KOPT-K1 (cell line): ENCODE data around the gene ACER1.

Source experiments
- H3K27ac ChIP-seq: fragments of 200-600 bp; sonication (generic); 2 replicates; pipeline ENCODE4 v1.5.1; 2016; ENCODE audit warnings: antibody characterized with exemption, mild to moderate bottlenecking, low read depth, low read length; ENCODE audit not compliant: poor library complexity, severe bottlenecking
- H3K36me3 ChIP-seq: fragments of 200-600 bp; sonication (generic); 2 replicates; pipeline ENCODE4 v1.5.1; 2017; ENCODE audit warnings: antibody characterized with exemption, mild to moderate bottlenecking, low read length, moderate library complexity; ENCODE audit not compliant: insufficient read depth
- H3K9me3 ChIP-seq: fragments of 200-600 bp; sonication (generic); 2 replicates; pipeline ENCODE4 v1.5.1; 2017; ENCODE audit warnings: antibody characterized with exemption, low read length, mild to moderate bottlenecking; ENCODE audit not compliant: insufficient read depth, poor library complexity, severe bottlenecking

Gene ACER1

DNA sequence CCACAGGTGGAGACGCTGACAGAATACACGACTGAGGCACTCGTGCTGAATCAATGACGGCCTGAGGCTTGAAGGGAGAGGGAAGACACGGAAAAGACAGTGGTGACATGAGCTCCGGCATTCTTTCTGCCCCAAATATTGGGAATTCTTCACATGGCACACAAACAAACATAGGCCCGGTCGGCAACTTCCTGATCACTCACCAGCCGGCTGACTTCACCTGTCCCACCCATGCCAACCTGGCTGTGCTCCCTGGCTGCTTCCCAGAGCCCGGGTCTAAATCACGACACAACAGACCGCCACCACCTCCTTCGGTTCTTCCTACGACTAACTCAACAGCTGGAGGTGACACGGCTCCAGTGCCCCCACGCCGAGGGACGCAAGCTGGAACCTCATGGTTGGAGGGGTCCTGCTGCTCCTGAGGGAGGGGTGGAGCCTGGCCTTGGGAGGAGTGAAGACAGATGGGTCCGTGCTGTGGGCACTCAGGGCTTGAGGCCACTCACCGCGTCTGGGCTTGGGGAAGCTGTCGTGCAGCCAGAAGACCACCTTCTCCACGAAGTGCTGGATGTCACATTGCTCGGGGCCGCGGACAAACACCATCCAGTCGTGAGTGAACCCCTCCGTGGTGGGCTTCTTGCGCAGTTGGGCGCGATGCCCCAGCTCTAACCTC lies 63.2 kb downstream of the ACER1 start:
- Histone ChIP-seq H3K9me3 (no peaks in the 10 kb centered on the region), H3K27ac (no peak overlapping the region), H3K36me3 (peaks cover 68% of the 10 kb centered on the region)

DNA sequence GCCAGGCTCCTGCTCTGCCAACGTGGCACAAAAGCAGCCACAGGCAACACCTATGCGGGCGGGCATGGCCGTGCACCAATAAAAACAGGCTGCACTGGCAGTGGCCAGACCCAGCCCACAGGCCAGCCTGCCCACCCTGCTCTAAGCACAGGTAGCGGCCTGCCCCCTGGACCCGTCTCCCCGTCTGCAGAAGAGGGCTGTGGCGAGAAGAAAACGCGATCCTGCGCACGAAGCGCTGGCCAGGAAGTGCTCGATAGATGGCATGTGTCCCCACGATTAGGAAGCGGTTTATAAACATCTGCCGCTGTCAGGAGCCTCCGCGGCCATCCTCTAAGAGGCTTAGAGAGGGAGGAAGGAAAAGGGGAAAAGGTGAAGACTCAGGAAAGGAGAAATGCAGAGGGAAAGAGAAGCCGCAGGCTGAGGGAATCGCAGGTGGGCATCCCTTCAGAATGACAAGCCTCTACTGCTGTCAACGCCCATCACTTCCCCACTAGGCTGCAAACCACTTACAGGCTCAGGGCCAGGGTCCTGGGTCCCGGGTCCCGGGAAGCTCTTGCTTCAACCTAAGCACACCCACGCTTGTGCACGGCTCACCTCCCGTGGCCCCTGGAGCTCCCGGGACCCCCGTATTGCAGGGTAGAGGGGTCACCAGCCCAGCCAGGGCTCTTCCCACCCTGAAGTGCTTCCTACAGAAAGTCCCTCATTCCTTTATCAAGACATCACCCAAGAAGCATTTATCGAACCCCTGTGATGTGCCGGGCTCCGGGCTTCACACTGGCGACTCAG lies 64.1 kb downstream of the ACER1 start:
- no peak overlapping the region for H3K27ac ChIP-seq
- H3K9me3 ChIP-seq = no peaks in the 10 kb centered on the region
- H3K36me3 ChIP-seq = peaks cover 76% of the 10 kb centered on the region

DNA sequence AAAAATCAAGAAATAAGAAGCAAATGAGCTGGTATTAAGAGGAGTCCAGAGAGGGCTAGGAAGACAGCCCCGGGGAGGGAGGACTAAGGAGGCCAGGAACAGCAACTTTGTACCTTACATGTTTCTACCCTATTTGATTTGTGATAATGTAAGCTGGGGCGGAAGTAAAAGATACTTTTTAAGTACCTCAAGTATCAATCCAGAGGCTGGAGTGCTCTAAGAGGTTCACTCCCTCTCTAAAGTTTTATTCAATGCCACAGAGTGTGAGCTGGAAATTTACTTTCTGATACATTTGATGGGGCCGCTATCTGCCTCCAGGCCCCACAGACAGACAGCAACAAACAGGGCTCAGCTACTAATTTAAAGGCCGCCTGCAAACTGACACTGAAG lies 65.0 kb downstream of the ACER1 start:
- Histone ChIP-seq H3K27ac (no peak overlapping the region), H3K9me3 (no peaks in the 10 kb centered on the region), H3K36me3 (peaks cover 79% of the 10 kb centered on the region)

DNA sequence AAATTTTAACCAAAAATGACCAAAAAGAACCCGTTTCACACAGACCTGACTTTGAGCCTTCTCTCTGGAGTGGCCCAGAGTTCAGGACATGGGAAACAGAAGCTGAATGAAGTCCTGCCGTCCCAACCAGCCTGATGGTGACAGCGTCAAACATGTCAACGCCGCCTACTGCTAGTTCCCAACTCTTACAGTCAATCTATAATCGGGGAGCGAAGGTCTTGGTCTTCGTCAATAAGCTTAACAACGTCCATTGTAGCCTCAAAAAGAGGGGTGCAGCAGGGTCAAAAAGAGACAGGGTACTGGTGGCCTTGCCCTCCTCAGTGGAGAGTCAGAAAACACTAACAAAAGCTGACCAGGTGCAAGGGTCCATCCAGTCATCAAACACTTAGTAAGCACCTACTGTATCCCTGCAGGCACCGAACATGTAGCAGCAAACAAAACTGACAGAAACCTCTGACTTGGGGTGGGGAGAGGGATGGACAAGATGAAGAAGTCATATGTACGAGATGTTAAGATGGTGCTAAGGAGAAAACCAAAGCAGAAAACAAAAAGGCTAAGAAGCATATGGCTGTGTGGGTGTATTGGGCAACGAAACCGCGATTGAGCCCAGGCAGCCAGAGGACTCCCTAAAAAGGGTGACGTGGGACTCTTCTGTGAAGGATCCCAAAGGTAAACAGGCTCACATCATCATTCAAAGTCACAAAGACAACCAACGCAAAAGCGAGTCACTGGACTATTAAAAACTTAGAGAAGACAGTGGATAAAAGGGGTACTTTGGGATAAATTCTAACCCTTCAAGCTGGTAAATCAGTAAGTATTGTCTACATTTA lies 65.6 kb downstream of the ACER1 start:
- Histone ChIP-seq H3K9me3 (no peaks in the 10 kb centered on the region), H3K36me3 (peaks cover 86% of the 10 kb centered on the region), H3K27ac (no peak overlapping the region)

DNA sequence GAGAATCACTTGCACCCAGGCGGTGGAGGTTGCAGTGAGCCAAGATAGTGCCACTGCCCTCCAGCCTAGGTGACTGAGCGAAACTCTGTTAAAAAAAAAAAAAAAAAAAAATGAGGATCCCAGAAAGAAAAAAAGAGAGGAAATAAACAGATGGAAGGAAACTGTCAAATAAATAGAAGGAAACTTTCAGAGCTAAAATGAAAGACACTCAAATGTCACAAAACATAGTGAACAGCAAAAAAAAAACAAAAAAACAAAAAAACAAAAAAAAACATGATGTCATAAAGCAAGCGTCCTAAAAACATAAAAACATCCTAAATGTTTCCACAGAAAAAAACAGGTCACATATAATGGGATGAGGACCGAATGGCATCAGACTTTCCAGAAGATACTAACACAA lies 68.6 kb downstream of the ACER1 start:
- H3K9me3 ChIP-seq = no peaks in the 10 kb centered on the region
- H3K27ac ChIP-seq = no peak overlapping the region
- peaks cover 99% of the 10 kb centered on the region for H3K36me3 ChIP-seq

DNA sequence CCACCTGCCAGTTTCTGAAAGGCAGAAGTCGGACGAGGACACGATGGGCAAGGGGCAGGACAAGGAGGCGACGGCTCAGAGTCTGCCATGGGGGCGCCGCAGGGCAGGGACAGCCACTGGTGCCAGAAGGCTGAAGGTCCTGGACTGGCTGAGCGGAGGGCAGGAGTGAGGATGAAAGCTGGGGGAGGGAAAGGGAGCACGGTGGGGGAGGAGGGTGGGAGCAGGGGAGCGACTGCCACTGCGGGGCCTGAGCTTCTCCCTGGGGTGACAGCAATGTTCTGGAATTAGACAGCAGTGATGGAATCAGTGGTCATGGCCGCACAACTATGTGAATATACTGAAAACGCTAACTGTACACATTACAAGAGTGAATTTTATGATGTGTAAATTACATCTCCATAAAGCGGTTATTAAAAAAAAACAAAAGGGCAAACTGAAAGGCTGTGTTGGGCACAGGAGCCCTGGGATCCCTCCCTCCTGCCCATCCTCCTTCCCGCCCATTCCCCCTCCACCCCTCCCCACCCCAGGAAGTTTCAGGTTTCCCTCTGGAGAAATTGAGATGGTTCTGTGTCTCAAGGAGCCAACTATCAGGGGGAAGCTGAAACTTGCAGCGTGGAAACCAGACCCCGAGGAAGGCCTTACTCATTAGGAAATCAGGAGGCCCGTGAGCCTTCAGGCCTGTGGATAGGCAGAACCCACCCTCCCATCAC lies 69.5 kb downstream of the ACER1 start:
- peaks cover 99% of the 10 kb centered on the region for H3K36me3 ChIP-seq
- H3K9me3 ChIP-seq = no peaks in the 10 kb centered on the region
- H3K27ac ChIP-seq = no peak overlapping the region

DNA sequence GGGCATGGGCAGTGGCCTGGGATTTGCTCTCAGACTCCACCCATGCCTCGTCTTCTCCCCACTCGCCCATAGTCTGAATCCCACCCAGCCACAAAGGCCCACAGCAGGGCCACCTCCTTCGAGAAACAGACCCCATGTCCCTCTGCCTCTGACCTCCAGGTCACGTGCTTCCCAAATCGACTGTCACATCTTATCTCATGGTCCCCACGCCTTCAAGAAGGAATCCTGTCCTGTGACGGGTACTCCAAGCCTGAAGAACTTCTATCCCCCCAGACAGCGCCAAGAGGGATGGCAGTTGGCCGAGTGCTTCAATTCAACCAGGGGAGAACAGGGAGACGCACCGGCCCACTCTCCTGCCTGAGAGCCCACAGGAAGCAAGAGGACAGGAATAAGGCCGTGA lies 70.1 kb downstream of the ACER1 start:
- Histone ChIP-seq H3K36me3 (peaks cover 99% of the 10 kb centered on the region), H3K9me3 (no peaks in the 10 kb centered on the region), H3K27ac (no peak overlapping the region)

DNA sequence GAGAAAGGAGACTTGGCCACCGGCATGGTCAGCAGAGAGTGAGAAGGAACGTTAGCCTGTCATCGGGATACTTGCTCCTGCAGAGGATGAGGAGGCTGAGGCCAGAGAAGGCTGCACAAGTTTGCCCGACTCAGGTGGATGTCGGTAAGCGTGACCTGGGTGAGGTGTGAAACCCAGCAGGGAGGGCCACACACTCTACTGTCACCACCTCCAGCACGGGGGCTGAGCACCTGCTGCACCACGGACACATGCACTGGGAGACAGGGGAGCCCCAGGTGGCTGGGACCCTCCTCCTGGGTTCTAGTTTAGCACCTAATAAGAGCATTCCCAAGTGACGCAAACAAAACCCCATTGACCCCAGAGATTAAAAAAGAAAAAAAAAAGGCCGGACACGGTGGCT lies 70.9 kb downstream of the ACER1 start:
- no peaks in the 10 kb centered on the region for H3K9me3 ChIP-seq
- H3K36me3 ChIP-seq = peaks cover 99% of the 10 kb centered on the region
- H3K27ac ChIP-seq = no peak overlapping the region

DNA sequence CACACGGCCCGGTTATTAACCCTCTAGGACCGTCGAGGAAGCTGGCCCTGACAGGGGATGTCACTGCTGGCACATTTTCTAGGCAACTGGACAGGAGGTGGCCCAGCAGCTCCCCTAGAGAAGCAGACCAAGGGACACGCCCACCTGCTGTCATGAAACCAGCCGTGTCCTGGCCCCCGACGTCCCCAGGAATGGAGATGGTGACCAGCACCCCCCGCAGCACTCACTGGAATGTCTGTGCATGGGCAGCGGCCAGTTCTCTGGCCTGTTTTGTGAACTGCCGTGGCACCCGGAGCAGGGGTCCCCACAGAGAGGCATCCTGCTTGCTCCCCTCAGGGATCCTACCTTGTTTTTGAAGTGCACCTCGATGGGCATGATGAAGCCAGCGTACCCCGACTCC lies 71.5 kb downstream of the ACER1 start:
- H3K9me3 ChIP-seq = no peaks in the 10 kb centered on the region
- peaks cover 99% of the 10 kb centered on the region for H3K36me3 ChIP-seq
- H3K27ac ChIP-seq = no peak overlapping the region

DNA sequence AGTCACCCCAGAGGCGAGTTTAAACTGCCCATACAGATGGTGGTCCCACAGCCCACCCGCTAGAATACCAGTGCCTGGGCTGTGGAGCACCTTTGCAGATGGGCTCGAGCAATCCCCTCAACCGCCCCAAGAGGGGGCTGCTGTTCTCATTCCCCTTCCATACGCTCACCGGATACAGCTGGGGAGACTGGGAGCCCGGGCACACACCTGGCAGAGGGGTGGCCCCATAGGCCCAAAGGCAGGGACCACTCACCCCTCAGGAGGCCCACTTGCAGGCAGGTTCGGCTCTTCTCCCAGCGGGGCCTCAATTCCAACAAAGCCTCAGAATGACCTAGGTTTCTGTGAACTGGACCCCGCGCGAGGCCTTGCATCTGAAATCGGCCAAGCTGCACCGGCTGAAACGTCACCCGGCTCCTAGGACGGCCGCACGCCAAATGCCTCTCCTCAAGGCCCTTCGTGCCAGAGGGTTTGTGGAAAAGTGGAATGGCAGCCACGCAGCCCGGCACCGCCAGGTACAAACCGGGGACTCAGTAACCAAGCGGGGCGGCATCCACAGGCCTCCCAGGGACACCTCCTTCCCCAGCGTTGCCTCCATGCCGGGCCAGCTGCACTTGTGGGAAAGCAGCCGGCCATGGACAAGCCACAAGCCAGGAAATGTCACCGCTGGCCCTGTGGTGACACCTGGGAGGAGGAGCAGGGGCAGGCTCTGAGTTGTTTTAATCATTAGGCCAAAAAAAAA lies 72.3 kb downstream of the ACER1 start:
- H3K27ac ChIP-seq = no peak overlapping the region
- H3K9me3 ChIP-seq = no peaks in the 10 kb centered on the region
- H3K36me3 ChIP-seq = peaks cover 95% of the 10 kb centered on the region

DNA sequence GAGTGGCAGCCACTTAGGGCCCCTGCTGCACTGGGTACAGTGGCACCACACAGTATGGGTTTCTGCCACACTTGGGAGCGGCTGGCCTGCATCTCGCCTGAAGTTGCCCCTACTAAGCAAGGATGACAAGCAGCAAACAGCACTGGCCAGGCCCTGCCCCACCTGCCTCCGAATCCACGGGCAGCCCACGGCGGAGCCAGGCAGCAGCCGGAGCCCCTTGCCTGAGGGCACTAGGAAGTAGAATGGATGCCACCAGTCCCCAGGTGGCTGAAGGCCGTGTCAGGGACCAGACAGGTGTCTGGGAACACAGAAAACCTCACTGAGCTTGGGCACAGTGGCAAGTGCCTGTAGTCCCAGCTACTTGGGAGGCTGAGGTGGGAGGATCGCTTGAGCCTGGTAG lies 73.0 kb downstream of the ACER1 start:
- no peaks in the 10 kb centered on the region for H3K9me3 ChIP-seq
- peaks cover 93% of the 10 kb centered on the region for H3K36me3 ChIP-seq
- no peak overlapping the region for H3K27ac ChIP-seq

DNA sequence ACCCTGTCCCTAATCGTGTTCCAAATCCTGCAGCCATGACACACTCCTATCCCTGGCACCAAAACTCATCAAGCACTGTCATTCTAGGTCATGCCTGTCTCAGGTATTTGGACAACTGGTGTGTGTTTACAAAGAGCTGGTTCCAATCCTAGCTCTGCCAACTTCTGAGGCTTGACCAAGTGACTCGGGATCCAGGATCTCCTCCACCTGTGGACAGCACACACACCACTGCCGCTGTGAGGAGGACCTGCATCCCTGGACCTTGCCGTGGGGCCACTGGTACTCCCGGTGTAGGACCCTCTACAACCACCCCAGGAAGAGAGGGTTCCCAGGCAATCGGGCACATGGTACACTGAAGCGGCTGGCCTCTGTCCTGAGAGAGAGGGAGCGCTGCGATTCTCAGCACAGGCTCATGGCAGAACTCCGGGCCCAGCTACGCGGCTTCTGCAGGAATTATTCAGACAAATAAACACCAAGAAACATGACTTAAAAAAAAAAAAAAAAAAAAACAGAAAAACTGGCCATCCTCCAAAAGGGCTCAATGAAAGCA lies 74.0 kb downstream of the ACER1 start:
- no peaks in the 10 kb centered on the region for H3K9me3 ChIP-seq

DNA sequence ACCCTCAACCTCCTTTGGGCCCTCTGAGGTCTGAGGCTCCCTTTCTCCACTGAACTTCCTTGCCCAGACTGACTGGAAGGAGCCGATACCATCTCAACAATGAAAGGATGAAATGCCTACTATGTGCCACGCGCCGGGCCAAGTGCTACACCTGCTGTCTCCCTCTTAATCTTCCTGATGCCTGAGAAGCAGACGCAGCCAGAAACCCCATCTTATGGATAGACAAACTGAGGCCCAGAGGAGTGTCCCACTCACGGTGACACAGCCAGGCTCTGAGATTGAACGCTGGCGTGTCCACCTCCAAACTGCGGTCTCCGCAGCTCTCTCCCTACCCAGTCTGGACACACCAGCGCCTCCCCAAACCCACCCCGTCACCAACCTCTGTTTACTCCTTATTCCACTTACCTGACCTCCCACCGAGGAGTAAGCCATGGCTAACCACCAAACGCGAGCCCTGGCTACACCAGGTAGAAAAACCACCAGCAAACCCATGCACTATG lies 74.5 kb downstream of the ACER1 start:
- Histone ChIP-seq H3K9me3 (no peaks in the 10 kb centered on the region), H3K36me3 (peaks cover 95% of the 10 kb centered on the region), H3K27ac (no peak overlapping the region)

More for the DNA sequence above, 74.0 kb downstream of the ACER1 start:
- peaks cover 94% of the 10 kb centered on the region for H3K36me3 ChIP-seq
- H3K27ac ChIP-seq = no peak overlapping the region
